Activated T-helper 1 cell treated with anti-CD3 and anti-CD28 coated beads, Interleukin-12 subunit alpha, Interleukin-12 subunit beta, Interleukin-2, Interleukin-4 antibody, amounts not matched to agents 30 ng/mL and 10 ng/mL and 1 ng/mL, durations not matched to agents 14 hours and 24 hours and 36 hours (primary cell): ENCODE measurements around the gene FTSJ3. TPM values are rescaled to one million over a fixed set of nuclear protein-coding genes. Genes with fewer than 3 reads are reported as not detected.
A peak's percentile ranks its signal among the peaks of the same experiment; 100 is the strongest.

Experiments used
- DNase-seq: peaks from one replicate; pipeline ENCODE4 v3.0.0; 2021; ENCODE audit warnings: low spot score
- H3K27ac Mint-ChIP-seq: one replicate; pipeline ENCODE4 v1.8.0; 2021; ENCODE audit warnings: mild to moderate bottlenecking, mixed read lengths
- H3K27me3 Mint-ChIP-seq: one replicate; pipeline ENCODE4 v1.8.0; 2022; ENCODE audit warnings: mild to moderate bottlenecking, moderate library complexity, mixed read lengths; ENCODE audit not compliant: insufficient read depth
- H3K36me3 Mint-ChIP-seq: one replicate; pipeline ENCODE4 v1.8.0; 2021; ENCODE audit warnings: low read depth, mixed read lengths
- H3K4me1 Mint-ChIP-seq: one replicate; pipeline ENCODE4 v1.8.0; 2021; ENCODE audit warnings: low read depth, mixed read lengths
- H3K4me3 Mint-ChIP-seq: one replicate; pipeline ENCODE4 v1.8.0; 2021; ENCODE audit warnings: mild to moderate bottlenecking, moderate library complexity, mixed read lengths
- H3K9me3 Mint-ChIP-seq: one replicate; pipeline ENCODE4 v1.8.0; 2021; ENCODE audit warnings: mixed read lengths
- intact Hi-C: fragments of 100-400 bp; cut with micrococcal nuclease; formaldehyde crosslinking; loops from one replicate; pipeline ENCODE4 v1.15.1; 2024
- total RNA-seq: library from RNA; stranded (reverse); gene quantifications from 2 replicates; pipeline ENCODE4 v1.2.3, GENCODE V29; 2022

FTSJ3 gene
- total RNA-seq, 1 donor from 2014 or later, result 100 TPM

DNA sequence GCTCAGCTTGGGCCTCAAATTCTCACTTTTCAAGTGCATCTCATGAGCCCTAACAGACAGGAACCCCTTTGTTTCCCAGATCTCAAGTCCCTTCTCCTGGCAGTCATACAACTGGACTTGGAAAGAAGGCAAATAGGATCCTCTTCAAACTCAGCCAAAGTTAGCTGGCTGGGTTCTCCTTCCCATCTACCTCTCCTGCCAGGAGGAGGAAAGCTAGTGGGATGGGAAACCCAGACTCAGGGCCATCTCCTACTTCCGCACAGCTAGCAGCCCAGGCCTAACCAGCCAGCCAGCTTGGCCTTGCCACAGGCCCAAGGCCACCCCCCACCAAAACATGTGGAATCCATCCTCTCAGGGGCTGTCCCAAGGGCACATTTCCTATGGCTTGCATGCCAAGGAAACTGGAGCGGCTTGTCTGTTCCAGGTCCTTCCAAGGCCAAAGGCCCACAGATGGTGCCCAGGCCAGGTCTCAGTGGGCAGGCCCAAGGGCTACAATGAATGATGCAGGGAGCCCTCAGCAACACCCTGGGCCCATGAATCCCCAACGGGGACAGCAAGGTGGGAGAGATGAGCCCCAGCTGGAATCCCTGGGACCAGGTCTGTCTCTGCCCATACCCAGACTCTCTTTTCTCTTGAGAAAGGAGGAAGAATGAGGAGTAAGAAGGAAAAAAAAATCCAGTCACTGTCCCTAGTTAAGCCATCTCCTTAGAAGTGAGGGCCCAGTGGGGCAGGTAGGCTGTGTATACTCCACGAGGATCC, 13.3 kb upstream of the FTSJ3 start:
- peaks cover 31% of the 10 kb centered on the region for H3K4me1 Mint-ChIP-seq
- H3K4me3 Mint-ChIP-seq, result peak overlapping the region; percentile 96
- intact Hi-C loops, result loop anchor here (5.0 kb wide), 2 partner anchors 98 to 307 kb away; partner anchors contain the start of gene STRADA
- H3K36me3 Mint-ChIP-seq, result peaks cover 18% of the 10 kb centered on the region
- no peaks in the 10 kb centered on the region for H3K9me3 Mint-ChIP-seq
- no peaks in the 10 kb centered on the region for H3K27me3 Mint-ChIP-seq
- DNase-seq, result no peak
- H3K27ac Mint-ChIP-seq, result peak overlapping the region; percentile 91

DNA sequence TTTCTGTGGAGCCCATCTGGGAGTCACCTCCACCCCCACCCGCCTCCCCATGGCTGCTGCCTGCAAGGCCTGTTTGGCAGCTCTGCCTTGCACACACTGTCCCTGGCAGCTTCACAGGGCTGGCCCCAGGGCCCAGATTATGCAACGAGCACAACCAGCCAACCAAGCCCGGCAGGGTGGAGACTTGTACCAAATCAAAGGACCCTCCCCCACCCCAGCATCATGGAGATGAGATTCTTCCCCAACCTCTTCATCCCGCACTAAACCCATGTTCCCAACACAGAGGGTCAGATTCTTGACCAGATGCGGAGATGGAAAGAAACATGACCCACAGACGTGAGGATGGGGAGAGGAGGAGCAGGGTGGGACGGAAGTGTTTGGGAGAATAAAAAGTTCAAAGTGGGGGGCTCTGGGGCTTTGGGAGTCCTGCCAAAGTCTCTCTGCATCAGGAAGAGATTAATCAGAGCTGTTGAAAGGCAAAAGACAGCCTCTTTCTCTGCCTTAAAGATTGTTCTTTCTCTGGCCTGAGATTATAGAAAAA, 11.2 kb upstream of the FTSJ3 start:
- Mint-ChIP-seq H3K4me3 (peak overlapping the region; percentile 45), H3K27ac (peak overlapping the region; percentile 29), H3K27me3 (no peaks in the 10 kb centered on the region), H3K4me1 (peaks cover 41% of the 10 kb centered on the region), H3K36me3 (peaks cover 34% of the 10 kb centered on the region), H3K9me3 (no peaks in the 10 kb centered on the region)
- intact Hi-C loops, result no loop called here
- no peak for DNase-seq

GRCh38 chr17:63837962-63838600, 10.6 kb upstream of the FTSJ3 start:
- peak overlapping the region; percentile 40 for H3K27ac Mint-ChIP-seq
- peaks cover 39% of the 10 kb centered on the region for H3K4me1 Mint-ChIP-seq
- no peaks in the 10 kb centered on the region for H3K9me3 Mint-ChIP-seq
- no peak for DNase-seq
- no peaks in the 10 kb centered on the region for H3K27me3 Mint-ChIP-seq
- H3K36me3 Mint-ChIP-seq, result peaks cover 41% of the 10 kb centered on the region
- H3K4me3 Mint-ChIP-seq, result no peak overlapping the region
- intact Hi-C loops, result no loop called here

DNA sequence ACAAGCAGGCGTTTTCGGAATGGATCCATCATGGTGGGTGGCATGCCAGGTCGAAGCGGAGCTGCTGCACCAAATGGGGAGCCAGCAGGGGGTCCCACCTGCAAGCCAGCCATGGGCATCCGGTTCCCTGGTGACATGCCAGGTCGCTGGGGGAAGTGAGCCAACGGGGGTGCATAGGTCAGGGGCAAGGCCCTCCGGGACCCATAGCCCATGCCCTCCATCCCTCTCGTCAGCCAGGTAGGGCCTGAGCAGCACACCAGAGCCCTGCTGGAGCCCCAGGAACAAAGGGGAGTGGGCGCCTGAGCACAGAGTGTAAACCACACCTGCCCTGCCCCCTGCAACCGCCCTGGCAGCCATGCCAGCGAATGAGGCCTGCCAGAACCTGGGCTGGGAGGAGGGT, 10.0 kb upstream of the FTSJ3 start:
- peaks cover 39% of the 10 kb centered on the region for H3K4me1 Mint-ChIP-seq
- no peak overlapping the region for H3K27ac Mint-ChIP-seq
- H3K36me3 Mint-ChIP-seq, result peaks cover 42% of the 10 kb centered on the region
- no peaks in the 10 kb centered on the region for H3K27me3 Mint-ChIP-seq
- H3K9me3 Mint-ChIP-seq, result no peaks in the 10 kb centered on the region
- H3K4me3 Mint-ChIP-seq, result no peak overlapping the region
- DNase-seq, result no peak
- intact Hi-C loops, result no loop called here

DNA sequence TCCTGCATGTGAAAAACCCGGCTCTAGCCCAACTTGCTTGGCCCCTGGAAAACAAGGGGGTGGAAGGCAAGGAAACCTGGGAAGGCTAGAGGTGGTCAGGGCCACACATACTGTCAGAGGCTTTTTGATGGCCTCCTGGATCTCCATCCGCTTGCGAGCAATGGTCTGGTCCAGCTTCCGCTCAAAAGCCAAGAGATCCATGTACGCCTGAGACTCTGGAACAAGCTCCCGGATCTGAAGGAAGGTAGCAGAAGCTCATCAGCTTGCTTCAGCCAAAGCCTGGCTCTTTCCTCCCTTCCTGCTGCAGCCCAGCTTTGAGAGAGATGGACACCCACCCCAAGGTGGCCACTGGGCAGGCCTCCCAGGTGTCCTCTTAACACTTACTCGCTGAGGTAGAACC, 9.3 kb upstream of the FTSJ3 start:
- peaks cover 39% of the 10 kb centered on the region for H3K4me1 Mint-ChIP-seq
- peaks cover 47% of the 10 kb centered on the region for H3K36me3 Mint-ChIP-seq
- intact Hi-C loops, result no loop called here

DNA sequence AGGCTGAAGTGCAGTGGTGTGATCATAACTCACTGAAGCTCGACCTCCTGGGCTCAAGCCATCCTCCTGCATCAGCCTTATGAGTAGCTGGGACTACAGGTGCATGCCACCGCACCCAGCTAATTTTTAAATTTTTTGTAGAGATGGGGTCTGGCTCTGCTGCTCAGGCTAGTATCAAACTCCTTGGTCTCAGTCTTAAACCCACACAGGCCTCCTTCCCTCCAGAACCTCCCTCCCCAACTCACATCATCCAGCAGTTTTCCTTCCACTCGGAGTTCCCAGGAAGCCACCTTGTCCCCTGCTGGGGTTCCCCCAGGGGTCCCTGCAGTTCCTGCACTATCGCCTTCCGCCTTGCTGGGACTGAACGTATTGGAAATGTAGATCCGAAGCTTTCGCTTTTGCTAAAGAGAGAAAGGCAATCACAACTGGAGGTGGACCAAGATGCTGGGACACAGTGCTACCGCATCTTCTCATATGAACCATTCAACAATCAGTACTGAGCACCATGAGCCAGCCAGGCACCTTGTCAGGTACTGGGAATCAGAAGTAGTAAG, 7.8 kb upstream of the FTSJ3 start:
- Mint-ChIP-seq H3K4me3 (no peak overlapping the region), H3K9me3 (no peaks in the 10 kb centered on the region), H3K27me3 (no peaks in the 10 kb centered on the region), H3K27ac (peak overlapping the region; percentile 44), H3K36me3 (peaks cover 52% of the 10 kb centered on the region), H3K4me1 (peaks cover 36% of the 10 kb centered on the region)
- no peak for DNase-seq
- intact Hi-C loops, result loop anchor here (1.0 kb wide), 1 partner anchor 8 kb away; the partner anchor contains the start of genes FTSJ3 and PSMC5

More for the DNA sequence above, 9.3 kb upstream of the FTSJ3 start:
- Mint-ChIP-seq H3K27ac (no peak overlapping the region), H3K9me3 (no peaks in the 10 kb centered on the region), H3K4me3 (no peak overlapping the region), H3K27me3 (no peaks in the 10 kb centered on the region)
- DNase-seq, result no peak

DNA sequence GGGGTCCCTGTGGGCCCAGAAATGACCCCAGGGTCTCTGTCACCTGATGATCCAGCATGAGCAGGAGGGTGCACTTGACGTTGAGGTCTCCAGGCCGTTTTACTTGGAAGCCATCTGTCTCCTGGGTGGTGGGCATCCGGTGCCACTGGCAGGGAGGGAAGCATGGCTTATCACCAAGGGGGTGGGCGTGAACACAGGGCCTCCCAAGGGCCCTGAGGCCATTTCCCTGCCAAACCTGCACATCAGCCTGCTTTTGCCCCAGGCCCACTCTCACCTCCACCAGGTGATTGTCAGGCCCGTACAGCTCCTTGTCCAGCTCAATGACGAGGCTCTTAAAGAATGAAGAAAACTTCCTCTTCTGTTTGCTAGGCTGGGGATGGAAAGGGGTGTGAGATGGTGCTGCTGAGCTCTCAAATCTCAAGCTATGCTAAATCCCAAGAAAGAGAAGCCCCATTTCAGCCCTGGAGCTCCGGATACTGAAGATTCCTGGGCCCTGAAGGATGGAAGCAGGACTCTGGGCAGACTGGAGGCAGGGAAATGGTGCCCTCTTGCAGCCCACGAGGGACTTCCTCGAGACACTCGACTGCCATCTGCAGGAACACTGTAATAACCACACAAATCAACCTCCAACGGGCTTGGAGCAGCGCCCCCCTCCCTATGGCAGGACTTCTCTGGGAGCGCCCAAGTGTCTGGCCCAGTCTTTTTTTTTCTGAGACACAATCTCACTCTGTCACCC, 7.1 kb upstream of the FTSJ3 start:
- H3K9me3 Mint-ChIP-seq, result no peaks in the 10 kb centered on the region
- H3K27ac Mint-ChIP-seq, result peak overlapping the region; percentile 81
- intact Hi-C loops, result loop anchor here (1.0 kb wide), 1 partner anchor 7 kb away; the partner anchor contains the start of genes FTSJ3 and PSMC5
- H3K4me3 Mint-ChIP-seq, result no peak overlapping the region
- peaks cover 40% of the 10 kb centered on the region for H3K4me1 Mint-ChIP-seq
- H3K36me3 Mint-ChIP-seq, result peaks cover 58% of the 10 kb centered on the region
- H3K27me3 Mint-ChIP-seq, result no peaks in the 10 kb centered on the region
- DNase-seq, result peak; percentile 54

GRCh38 chr17:63833741-63834373, 6.4 kb upstream of the FTSJ3 start:
- no peak overlapping the region for H3K4me3 Mint-ChIP-seq
- no peak overlapping the region for H3K27ac Mint-ChIP-seq
- intact Hi-C loops, result no loop called here
- peaks cover 65% of the 10 kb centered on the region for H3K36me3 Mint-ChIP-seq
- H3K27me3 Mint-ChIP-seq, result no peaks in the 10 kb centered on the region
- no peaks in the 10 kb centered on the region for H3K9me3 Mint-ChIP-seq
- peaks cover 41% of the 10 kb centered on the region for H3K4me1 Mint-ChIP-seq
- no peak for DNase-seq

DNA sequence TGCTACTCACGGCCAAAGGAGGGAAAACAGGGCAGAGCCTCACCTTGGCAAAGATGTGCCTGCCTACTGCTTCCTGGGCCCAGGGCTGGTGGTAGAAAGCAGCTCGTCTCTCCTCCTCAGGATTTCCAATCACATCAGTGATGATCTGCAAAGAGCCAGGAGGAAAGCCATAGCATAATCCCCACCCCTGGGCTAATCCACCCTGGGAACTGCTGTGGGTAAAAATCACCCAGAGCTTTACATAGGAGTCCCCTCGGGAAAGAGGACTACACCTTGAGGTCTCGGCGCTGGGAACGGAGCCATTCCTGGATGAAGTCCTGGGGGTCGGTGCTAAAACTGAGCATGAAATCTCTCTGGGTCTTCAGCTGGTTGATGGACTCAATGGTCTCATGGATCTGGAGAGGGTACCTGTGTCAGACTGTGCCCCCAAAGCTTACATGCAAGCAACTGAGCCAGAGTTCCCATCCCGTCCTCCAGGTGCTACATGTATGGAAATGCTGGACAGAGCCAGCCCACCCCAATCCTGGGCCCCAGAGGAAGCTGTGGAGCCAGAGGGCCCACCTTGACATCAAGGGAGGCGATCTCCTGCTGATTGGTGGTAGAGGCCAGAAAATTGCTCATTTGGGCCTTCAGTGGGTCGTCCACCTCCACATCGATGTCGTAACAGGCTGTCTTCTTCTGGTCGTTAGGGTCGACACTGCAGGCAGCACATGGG, 5.7 kb upstream of the FTSJ3 start:
- Mint-ChIP-seq H3K27me3 (no peaks in the 10 kb centered on the region), H3K4me3 (no peak overlapping the region), H3K36me3 (peaks cover 67% of the 10 kb centered on the region), H3K27ac (no peak overlapping the region), H3K9me3 (no peaks in the 10 kb centered on the region), H3K4me1 (peaks cover 48% of the 10 kb centered on the region)
- intact Hi-C loops, result no loop called here
- no peak for DNase-seq

DNA sequence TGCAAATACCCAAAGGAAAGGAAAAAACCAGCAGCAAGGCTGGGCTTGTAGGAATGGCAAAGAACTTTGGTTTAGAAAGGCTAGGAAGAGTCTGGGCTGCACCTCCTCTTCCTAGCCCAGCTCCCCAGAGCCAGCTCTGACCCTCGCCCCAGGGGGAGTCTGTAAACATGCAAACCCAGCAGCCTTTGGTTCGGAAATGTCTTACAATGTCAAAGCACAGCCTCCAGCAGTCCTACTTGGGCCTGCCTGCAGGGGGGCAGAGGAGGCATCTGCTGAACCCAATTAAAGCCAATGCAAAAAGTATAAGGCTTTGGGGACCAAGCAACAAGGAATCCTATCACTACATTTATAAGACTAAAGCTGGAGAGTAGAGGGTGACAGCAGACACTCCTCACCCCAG, 5.0 kb upstream of the FTSJ3 start:
- H3K9me3 Mint-ChIP-seq, result no peaks in the 10 kb centered on the region
- no peak for DNase-seq
- peaks cover 70% of the 10 kb centered on the region for H3K36me3 Mint-ChIP-seq
- H3K4me1 Mint-ChIP-seq, result peaks cover 53% of the 10 kb centered on the region
- no peak overlapping the region for H3K27ac Mint-ChIP-seq
- intact Hi-C loops, result no loop called here
- no peak overlapping the region for H3K4me3 Mint-ChIP-seq
- no peaks in the 10 kb centered on the region for H3K27me3 Mint-ChIP-seq

DNA sequence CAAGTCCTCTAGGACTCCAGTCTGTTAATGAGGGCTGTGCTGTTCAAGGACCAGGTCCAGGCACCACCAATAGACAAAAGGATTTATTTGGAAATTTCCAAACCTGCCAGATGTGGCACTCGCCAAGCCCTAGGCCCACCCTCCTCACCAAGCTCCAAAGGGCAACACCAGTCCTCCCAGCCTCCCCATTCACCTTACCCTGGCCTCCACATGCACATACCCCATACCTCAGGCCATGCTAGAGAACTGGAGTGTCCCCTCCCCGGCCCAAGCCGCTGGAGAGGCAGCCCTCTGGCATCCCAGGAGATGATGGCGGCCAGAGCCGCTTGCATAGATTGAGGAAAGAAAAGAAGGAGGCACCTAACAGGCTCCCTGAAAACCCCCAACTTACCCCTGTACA, 4.6 kb upstream of the FTSJ3 start:
- DNase-seq, result no peak
- H3K9me3 Mint-ChIP-seq, result no peaks in the 10 kb centered on the region
- peaks cover 68% of the 10 kb centered on the region for H3K36me3 Mint-ChIP-seq
- no peak overlapping the region for H3K4me3 Mint-ChIP-seq
- intact Hi-C loops, result no loop called here
- no peak overlapping the region for H3K27ac Mint-ChIP-seq
- no peaks in the 10 kb centered on the region for H3K27me3 Mint-ChIP-seq
- peaks cover 53% of the 10 kb centered on the region for H3K4me1 Mint-ChIP-seq

- intact Hi-C loops, result no loop called here
- Mint-ChIP-seq H3K36me3 (peaks cover 67% of the 10 kb centered on the region), H3K9me3 (no peaks in the 10 kb centered on the region), H3K4me3 (no peak overlapping the region), H3K27me3 (no peaks in the 10 kb centered on the region), H3K27ac (peak overlapping the region; percentile 40), H3K4me1 (peaks cover 53% of the 10 kb centered on the region)
- no peak for DNase-seq
These were observed 4.0 kb upstream of the FTSJ3 start for GRCh38 chr17:63831505-63831904.
